NB4 (cell line): Measurements from ENCODE around the gene RBM20.

Experiments
- CTCF ChIP-seq: IDR thresholded peaks from one replicate; pipeline ENCODE4 v1.5.1; 2012; ENCODE audit warnings: low read depth, low read length
- MAX ChIP-seq: IDR thresholded peaks from 2 replicates; pipeline ENCODE4 v1.6.1; 2011; ENCODE audit warnings: low read depth, low read length
- MYC ChIP-seq: IDR thresholded peaks from 2 replicates; pipeline ENCODE4 v1.6.1; 2011; ENCODE audit warnings: low read depth, low read length
- POLR2A ChIP-seq: IDR thresholded peaks from 2 replicates; pipeline ENCODE4 v1.6.1; 2011; ENCODE audit warnings: mild to moderate bottlenecking; ENCODE audit not compliant: insufficient read length; ENCODE audit errors: extremely low read depth

GRCh38 chr10:110880012-110880411, 235.9 kb downstream of the RBM20 start:
- no peak for TF ChIP-seq CTCF
- TF ChIP-seq POLR2A, result no peak
- no peak for TF ChIP-seq MAX
- no peak for TF ChIP-seq MYC
